Effector memory CD4-positive, alpha-beta T cell (primary cell): ENCODE results near the gene PDK2.

ENCODE experiments used
- DNase-seq, 3 donors: peaks; one replicate each; pipeline ENCODE4 v3.0.0-alpha.2; 2020
- H3K27ac ChIP-seq: 2 replicates; pipeline ENCODE4 v1.7.0; 2013; ENCODE audit warnings: mild to moderate bottlenecking, low read length, moderate library complexity; ENCODE audit not compliant: insufficient read depth, poor library complexity, severe bottlenecking
- H3K27me3 ChIP-seq: replicated peaks from 2 replicates; pipeline ENCODE4 v1.7.0; 2013; ENCODE audit warnings: mild to moderate bottlenecking, low read length; ENCODE audit not compliant: insufficient read depth, control insufficient read depth, poor library complexity, severe bottlenecking
- H3K36me3 ChIP-seq: 2 replicates; pipeline ENCODE4 v1.7.0; 2013; ENCODE audit warnings: mild to moderate bottlenecking, low read length, moderate library complexity; ENCODE audit not compliant: control insufficient read depth, insufficient read depth
- H3K4me1 ChIP-seq: 2 replicates; pipeline ENCODE4 v1.7.0; 2013; ENCODE audit warnings: low read length, mild to moderate bottlenecking; ENCODE audit not compliant: control insufficient read depth, insufficient read depth, poor library complexity, severe bottlenecking
- H3K4me3 ChIP-seq: 2 replicates; pipeline ENCODE4 v1.7.0; 2013; ENCODE audit warnings: low read length, low read depth, mild to moderate bottlenecking; ENCODE audit not compliant: insufficient read depth, poor library complexity, severe bottlenecking
- H3K9me3 ChIP-seq: 2 replicates; pipeline ENCODE4 v1.7.0; 2013; ENCODE audit warnings: mild to moderate bottlenecking, low read length, moderate library complexity; ENCODE audit not compliant: control insufficient read depth
- total RNA-seq, 3 donors: gene quantifications; one replicate each; lab custom pipeline; 2026; lab: John Stamatoyannopoulos, UW

Gene PDK2
- total RNA-seq, result 13.5 to 20.5 (median 13.7) reads per million in 3 donors

DNA sequence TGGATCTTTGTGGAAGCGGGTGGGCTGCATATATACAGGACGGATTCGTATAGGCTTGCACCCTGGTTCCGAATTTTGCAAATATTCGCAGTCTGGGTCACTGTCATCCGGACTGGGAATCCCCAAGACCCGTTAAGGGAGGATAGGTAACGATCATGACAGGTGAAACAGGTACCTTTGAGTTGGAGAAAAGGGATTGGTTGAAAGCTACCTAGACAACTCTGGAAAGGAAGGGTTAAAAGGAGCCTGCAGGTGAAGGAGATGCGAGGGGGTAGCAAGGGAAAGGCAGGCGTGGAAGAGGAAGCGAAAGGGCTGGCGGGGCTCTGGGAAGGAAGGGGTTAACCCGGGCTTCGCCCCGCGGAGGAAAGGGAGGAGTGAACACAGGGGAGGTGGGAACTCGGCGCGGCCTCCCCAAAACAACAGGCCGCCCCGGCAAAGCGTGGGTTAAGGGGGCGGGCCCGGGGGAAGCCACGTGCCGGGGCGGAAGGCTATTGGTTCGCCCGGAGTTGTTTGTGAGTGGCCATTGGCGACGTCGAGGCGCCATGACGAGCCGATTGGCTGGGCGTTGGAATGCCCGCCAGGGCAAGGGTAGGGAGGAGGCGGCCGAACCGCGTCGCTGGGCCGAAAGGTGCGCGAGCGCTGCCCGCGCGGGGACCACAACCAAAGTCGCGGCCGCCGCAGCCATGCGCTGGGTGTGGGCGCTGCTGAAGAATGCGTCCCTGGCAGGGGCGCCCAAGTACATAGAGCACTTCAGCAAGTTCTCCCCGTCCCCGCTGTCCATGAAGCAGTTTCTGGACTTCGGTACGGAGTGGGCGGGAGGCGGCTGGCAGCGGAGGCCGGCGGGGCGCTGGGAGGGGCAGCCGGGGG is at the start of gene PDK2:
Gene PDK2 (plus strand): TSS at position 599 of the 867 bp plus-strand sequence. CDS start 85 bp downstream, at position 684.
- H3K4me1 ChIP-seq, result peaks cover 14% of the 10 kb centered on the region
- peaks cover 10% of the 10 kb centered on the region for H3K36me3 ChIP-seq
- peak within 1 kb of the TSS; percentile 82 for H3K4me3 ChIP-seq
- peak within 1 kb of the TSS; percentile 85 for H3K27ac ChIP-seq
- no peaks in the 10 kb centered on the region for H3K9me3 ChIP-seq
- no peaks in the 10 kb centered on the region for H3K27me3 ChIP-seq
- peak; percentile 91 to 96 (median 95) for DNase-seq

DNA sequence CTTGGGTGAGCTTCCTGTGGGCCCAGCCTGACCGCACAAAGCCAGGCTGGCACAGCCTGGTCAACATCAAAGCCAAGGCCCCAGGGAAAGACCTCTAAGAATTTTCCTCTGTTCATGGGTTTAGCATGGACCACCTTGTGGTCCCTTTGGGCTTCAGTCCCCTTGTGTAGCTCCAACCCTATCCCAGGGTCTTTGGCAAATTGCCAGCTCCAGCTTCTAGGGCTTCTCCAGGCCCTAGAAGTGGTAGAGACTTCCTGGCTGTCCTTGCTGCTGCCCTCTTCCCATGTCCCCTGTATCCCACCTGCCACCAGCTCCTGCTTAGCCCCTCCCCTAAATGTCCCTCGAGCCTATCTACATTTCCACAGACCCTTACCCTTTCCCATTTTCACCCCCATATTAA is 49.0 kb upstream of the PDK2 start:
- Histone ChIP-seq H3K4me1 (no peaks in the 10 kb centered on the region), H3K27ac (no peak overlapping the region), H3K4me3 (no peak overlapping the region), H3K9me3 (no peaks in the 10 kb centered on the region), H3K36me3 (no peaks in the 10 kb centered on the region), H3K27me3 (no peaks in the 10 kb centered on the region)
- no peak for DNase-seq

DNA sequence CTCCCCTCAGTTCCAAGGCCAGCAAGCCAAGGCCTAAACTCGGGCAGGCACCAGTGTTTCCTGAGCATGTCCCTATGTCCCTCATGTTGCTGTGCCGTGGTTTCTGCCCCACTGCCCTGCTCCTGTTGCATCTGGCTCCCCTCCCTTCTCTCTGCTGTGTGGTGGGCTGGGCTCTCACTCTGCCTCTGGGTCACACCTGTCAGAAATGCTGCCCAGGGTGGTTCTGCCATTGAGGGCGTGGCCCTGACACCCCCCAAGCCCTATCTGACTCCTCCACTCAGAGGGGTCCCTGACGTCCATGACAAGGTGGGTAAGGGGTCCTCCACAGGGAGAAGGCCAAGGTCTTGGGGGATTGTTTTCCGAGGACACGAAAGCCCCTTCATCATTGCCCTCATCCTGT is 48.5 kb upstream of the PDK2 start:
- no peaks in the 10 kb centered on the region for H3K9me3 ChIP-seq
- no peak for DNase-seq
- no peaks in the 10 kb centered on the region for H3K27me3 ChIP-seq
- no peaks in the 10 kb centered on the region for H3K4me1 ChIP-seq
- no peaks in the 10 kb centered on the region for H3K36me3 ChIP-seq
- H3K27ac ChIP-seq, result no peak overlapping the region
- no peak overlapping the region for H3K4me3 ChIP-seq

DNA sequence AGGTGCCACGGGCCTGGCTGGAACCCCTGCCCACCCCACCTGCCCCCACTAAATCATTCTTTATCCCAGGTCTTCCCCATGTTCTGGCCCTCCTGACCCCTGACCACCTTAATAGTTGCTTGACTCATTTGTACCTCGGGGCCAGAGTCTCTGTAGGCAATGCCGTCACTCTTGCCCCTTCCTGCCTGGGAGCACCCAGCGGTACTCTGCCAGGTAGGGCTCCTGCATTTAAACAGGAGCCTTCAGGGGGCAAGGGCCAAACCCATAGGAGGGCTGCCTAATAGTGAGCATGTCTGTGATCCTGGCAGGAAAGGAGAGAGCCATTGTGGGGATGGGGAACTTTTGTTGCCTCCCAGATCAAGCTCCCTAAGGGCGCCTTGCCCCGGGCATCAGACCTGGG is 48.1 kb upstream of the PDK2 start:
- DNase-seq, result no peak
- Histone ChIP-seq H3K4me3 (no peak overlapping the region), H3K36me3 (no peaks in the 10 kb centered on the region), H3K27me3 (no peaks in the 10 kb centered on the region), H3K9me3 (no peaks in the 10 kb centered on the region), H3K27ac (no peak overlapping the region), H3K4me1 (no peaks in the 10 kb centered on the region)

DNA sequence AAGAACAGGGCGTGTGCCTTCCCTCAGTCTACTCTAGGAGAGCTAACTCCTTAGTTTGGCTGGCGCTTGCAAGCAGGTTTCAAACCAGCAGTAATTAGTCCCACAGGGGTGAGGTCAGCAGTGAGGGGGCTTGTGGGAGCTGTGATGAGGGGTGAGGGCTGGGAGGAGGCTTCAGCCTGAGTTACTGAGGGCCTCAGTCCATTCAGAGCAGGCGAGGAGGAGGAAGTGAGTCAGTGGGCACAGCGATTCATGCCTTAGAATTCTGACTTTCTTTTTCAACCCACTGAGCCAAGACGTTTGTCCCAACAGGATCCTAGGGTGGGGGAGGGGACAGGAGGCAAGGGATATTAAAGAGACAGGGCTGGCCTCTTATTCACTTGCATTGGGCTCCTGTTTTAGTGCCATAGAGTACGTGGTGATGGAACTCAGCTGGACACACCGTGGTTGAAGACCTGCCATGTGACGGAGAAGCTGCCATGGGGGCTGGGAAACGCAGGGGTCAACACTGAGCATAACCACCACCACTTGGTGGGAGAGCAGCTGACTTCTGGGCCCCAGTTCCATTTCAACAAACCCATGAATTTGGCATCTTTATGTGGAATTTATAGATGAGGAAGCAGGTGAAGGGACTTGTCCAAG is 47.5 kb upstream of the PDK2 start:
- Histone ChIP-seq H3K36me3 (no peaks in the 10 kb centered on the region), H3K4me1 (no peaks in the 10 kb centered on the region)
- DNase-seq, result no peak

DNA sequence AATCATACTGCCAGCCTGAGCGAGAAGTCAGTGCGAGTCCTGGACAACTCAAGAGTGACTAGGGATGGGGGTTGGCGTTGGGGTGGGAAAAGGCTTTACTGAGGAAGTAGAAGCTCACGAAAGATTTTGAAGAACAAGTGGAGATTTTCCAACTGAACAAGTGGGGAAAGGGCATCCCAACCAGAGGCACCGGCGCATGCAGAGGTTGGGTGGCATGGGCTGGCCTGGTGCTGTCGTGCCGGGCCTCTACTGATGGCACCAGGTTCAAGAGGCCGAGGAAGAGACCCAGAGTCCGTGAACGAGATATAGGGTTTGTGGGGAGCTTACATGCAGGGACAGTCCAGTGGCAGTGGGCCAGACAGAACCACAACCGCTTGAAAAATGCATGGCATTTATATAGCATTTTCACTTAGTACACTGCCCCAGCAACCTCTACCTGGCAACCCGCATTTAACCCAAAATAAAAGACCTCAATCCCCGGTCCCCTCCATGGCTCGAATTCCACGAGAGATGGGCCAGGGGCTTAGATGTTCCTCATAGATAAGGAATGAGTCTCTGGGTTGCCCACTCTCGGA is 46.9 kb upstream of the PDK2 start:
- Histone ChIP-seq H3K9me3 (no peaks in the 10 kb centered on the region), H3K36me3 (no peaks in the 10 kb centered on the region), H3K4me1 (no peaks in the 10 kb centered on the region), H3K4me3 (no peak overlapping the region), H3K27ac (no peak overlapping the region), H3K27me3 (no peaks in the 10 kb centered on the region)
- DNase-seq, result no peak

More for the DNA sequence above, 47.5 kb upstream of the PDK2 start:
- Histone ChIP-seq H3K9me3 (no peaks in the 10 kb centered on the region), H3K4me3 (no peak overlapping the region), H3K27ac (no peak overlapping the region), H3K27me3 (no peaks in the 10 kb centered on the region)

DNA sequence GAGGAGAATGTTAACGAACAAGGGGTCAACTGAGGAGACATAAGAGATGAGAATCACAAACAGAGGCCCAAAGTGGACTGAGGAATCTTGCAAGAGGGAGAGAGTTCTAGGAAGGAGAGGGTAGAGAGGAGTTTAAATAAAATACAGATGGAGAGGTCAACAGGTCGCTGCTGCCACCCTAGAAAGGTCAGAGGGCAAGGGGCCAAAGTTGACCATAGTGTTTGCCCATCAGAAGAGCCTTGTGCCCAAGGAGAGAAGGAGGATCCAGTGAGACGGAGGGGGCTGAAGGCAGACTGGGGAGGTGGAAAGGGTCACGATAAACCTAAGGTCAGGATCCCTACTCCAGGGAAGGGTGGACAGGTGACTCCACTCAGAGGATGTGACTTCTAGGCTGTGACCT is 46.2 kb upstream of the PDK2 start:
- no peaks in the 10 kb centered on the region for H3K4me1 ChIP-seq
- no peaks in the 10 kb centered on the region for H3K36me3 ChIP-seq
- H3K4me3 ChIP-seq, result no peak overlapping the region
- no peaks in the 10 kb centered on the region for H3K27me3 ChIP-seq
- H3K9me3 ChIP-seq, result no peaks in the 10 kb centered on the region
- no peak for DNase-seq
- H3K27ac ChIP-seq, result no peak overlapping the region

DNA sequence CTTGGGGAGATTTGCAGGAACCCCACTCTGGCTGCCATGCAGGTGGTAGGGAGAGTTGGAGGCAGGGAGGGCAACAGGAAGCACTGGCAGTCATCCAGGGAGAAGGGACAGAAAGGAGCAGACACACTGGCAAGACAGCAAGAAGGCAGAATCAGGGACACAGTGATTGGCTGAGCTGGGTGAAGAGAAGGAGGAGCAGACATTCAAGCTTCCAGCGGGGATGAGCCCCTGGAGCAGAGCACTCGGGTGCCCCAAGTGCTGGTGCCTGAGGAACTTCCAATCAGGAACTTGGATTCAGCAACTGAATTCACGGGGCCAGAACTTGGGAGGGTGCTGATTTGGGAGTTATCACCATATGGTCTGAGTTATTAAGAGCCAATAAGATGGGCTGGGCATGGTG is 45.5 kb upstream of the PDK2 start:
- H3K4me3 ChIP-seq, result no peak overlapping the region
- no peaks in the 10 kb centered on the region for H3K4me1 ChIP-seq
- no peaks in the 10 kb centered on the region for H3K36me3 ChIP-seq
- H3K9me3 ChIP-seq, result no peaks in the 10 kb centered on the region
- DNase-seq, result no peak
- no peaks in the 10 kb centered on the region for H3K27me3 ChIP-seq
- no peak overlapping the region for H3K27ac ChIP-seq

DNA sequence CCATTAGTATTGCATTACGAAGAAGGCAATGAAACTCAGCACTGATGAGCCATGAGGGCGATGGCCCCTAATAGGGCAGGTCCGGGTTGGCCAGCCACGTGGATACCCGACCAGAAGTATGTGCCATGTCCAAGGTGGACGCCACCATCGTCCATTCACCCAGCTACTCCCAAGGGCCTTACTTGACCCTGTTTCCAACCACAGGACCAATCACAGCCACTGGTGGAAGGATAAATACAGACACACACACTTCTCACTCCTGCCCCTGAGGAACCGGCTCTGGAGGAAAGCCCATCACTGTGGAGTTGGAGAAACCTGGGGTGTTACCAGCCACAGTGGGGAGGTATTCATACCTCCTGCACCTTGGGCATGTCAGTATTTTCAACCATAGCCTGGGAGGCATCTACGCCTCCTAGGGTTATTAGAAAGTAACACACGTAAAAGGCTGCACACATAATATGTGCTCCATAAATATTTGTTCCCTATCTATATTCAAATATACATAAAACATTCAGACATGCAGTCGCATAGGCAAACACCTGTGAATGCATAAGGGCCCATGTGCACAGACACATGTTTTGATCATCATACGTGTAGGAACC is 44.6 kb upstream of the PDK2 start:
- Histone ChIP-seq H3K27ac (no peak overlapping the region), H3K27me3 (no peaks in the 10 kb centered on the region), H3K4me3 (no peak overlapping the region), H3K4me1 (peaks cover 6% of the 10 kb centered on the region), H3K9me3 (no peaks in the 10 kb centered on the region), H3K36me3 (no peaks in the 10 kb centered on the region)
- DNase-seq, result no peak
